Neural progenitor cell (in vitro differentiated cells): ENCODE results near the gene DLX1.

Source experiments
- EZH2 ChIP-seq: fragments of 200-600 bp; sonication (generic); IDR thresholded peaks from 2 replicates; pipeline ENCODE4 v1.6.1; 2017; ENCODE audit warnings: antibody characterized with exemption, mild to moderate bottlenecking, moderate library complexity
- TF ChIP-seq, protein P1 (sequence below): fragments of 200-600 bp; sonication (generic); IDR thresholded peaks from 2 replicates; pipeline ENCODE4 v1.5.1; 2017; ENCODE audit warnings: antibody characterized with exemption, mild to moderate bottlenecking

- TF ChIP-seq, protein P1, sequence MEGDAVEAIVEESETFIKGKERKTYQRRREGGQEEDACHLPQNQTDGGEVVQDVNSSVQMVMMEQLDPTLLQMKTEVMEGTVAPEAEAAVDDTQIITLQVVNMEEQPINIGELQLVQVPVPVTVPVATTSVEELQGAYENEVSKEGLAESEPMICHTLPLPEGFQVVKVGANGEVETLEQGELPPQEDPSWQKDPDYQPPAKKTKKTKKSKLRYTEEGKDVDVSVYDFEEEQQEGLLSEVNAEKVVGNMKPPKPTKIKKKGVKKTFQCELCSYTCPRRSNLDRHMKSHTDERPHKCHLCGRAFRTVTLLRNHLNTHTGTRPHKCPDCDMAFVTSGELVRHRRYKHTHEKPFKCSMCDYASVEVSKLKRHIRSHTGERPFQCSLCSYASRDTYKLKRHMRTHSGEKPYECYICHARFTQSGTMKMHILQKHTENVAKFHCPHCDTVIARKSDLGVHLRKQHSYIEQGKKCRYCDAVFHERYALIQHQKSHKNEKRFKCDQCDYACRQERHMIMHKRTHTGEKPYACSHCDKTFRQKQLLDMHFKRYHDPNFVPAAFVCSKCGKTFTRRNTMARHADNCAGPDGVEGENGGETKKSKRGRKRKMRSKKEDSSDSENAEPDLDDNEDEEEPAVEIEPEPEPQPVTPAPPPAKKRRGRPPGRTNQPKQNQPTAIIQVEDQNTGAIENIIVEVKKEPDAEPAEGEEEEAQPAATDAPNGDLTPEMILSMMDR = no peak
- peak; percentile 81 for TF ChIP-seq EZH2
Measured at GRCh38 chr2:172095146-172095904, 10.0 kb downstream of the DLX1 start.
